ENCODE data around the gene OR5AU1.

Gene OR5AU1

DNA sequence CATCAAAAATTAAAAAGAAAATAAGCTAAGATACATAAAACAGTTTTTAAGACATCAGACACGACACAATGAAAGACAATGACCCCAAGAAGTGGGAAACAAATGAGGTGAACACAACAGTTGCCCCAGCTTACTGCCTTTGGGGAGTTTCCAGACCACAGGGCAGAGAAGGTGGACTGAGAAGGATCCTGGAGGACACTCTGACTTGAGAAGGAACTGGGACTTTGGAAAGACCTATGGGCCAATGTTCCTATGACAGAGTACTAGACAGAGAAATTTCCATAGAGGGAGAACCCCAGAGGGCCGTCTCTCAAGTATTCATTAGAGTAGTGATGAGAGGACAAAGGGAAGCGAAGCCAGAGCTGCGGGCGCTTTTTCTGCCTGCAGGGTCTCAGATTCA lies 6.2 kb upstream of the OR5AU1 start:
- no peak for TF ChIP-seq CREB1 (IDR thresholded peaks at IDR 0.05; ENCODE audit: low read depth)
- no peak for TF ChIP-seq TCF12 (IDR thresholded peaks at IDR 0.05; ENCODE audit: low read depth)
- no peak for TF ChIP-seq EP300 (IDR thresholded peaks at IDR 0.05; ENCODE audit: borderline replicate concordance)
- TF ChIP-seq YY1 (IDR thresholded peaks at IDR 0.05; ENCODE audit: low read depth): no peak
- TF ChIP-seq EGR1 (IDR thresholded peaks at IDR 0.05): no peak
- TF ChIP-seq RAD21 (IDR thresholded peaks at IDR 0.05; ENCODE audit: low read depth): no peak
- TF ChIP-seq TEAD4 (IDR thresholded peaks at IDR 0.05): no peak
- no peak for TF ChIP-seq FOXM1 (IDR thresholded peaks at IDR 0.05; ENCODE audit: borderline replicate concordance, low read depth)
- TF ChIP-seq, protein P1, sequence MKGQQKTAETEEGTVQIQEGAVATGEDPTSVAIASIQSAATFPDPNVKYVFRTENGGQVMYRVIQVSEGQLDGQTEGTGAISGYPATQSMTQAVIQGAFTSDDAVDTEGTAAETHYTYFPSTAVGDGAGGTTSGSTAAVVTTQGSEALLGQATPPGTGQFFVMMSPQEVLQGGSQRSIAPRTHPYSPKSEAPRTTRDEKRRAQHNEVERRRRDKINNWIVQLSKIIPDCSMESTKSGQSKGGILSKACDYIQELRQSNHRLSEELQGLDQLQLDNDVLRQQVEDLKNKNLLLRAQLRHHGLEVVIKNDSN (IDR thresholded peaks at IDR 0.05): no peak
- TF ChIP-seq, protein P2, sequence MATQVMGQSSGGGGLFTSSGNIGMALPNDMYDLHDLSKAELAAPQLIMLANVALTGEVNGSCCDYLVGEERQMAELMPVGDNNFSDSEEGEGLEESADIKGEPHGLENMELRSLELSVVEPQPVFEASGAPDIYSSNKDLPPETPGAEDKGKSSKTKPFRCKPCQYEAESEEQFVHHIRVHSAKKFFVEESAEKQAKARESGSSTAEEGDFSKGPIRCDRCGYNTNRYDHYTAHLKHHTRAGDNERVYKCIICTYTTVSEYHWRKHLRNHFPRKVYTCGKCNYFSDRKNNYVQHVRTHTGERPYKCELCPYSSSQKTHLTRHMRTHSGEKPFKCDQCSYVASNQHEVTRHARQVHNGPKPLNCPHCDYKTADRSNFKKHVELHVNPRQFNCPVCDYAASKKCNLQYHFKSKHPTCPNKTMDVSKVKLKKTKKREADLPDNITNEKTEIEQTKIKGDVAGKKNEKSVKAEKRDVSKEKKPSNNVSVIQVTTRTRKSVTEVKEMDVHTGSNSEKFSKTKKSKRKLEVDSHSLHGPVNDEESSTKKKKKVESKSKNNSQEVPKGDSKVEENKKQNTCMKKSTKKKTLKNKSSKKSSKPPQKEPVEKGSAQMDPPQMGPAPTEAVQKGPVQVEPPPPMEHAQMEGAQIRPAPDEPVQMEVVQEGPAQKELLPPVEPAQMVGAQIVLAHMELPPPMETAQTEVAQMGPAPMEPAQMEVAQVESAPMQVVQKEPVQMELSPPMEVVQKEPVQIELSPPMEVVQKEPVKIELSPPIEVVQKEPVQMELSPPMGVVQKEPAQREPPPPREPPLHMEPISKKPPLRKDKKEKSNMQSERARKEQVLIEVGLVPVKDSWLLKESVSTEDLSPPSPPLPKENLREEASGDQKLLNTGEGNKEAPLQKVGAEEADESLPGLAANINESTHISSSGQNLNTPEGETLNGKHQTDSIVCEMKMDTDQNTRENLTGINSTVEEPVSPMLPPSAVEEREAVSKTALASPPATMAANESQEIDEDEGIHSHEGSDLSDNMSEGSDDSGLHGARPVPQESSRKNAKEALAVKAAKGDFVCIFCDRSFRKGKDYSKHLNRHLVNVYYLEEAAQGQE (IDR thresholded peaks at IDR 0.05; ENCODE audit: low read depth): no peak

DNA sequence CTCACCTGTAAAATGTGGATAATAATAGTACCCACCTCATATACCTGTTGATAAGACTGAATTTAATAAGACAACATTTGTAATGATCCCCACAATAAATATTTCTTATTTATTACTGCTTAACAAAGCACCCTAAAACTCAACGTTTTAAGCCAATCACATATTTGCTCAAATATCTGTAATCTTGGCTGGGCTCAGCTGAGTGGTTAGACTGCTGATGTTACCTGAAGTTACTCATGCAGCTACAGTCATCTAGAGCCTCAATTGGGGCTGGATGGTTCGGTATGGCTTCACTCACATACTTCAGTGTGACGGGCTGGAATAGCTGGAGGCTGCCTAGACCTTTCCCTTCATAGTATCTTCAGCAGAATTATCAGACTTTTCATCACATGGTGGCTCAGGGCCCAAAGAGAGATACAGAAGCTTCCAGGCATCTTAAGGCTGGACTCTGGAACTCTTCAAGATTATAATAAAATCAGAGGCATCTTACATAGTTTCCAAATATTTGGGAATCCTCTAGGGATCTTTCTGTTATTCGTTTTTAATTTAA lies 4.3 kb upstream of the OR5AU1 start:
- TF ChIP-seq, protein P2 (IDR thresholded peaks at IDR 0.05; ENCODE audit: low read depth): no peak
- TF ChIP-seq CEBPB (IDR thresholded peaks at IDR 0.05): no peak
- no peak for TF ChIP-seq RAD21 (IDR thresholded peaks at IDR 0.05; ENCODE audit: low read depth)
- TF ChIP-seq, protein P3, sequence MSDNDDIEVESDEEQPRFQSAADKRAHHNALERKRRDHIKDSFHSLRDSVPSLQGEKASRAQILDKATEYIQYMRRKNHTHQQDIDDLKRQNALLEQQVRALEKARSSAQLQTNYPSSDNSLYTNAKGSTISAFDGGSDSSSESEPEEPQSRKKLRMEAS (IDR thresholded peaks at IDR 0.05): no peak
- no peak for TF ChIP-seq TEAD4 (IDR thresholded peaks at IDR 0.05)
- no peak for TF ChIP-seq EGR1 (IDR thresholded peaks at IDR 0.05)
- TF ChIP-seq, protein P1 (IDR thresholded peaks at IDR 0.05): no peak
- no peak for TF ChIP-seq FOXM1 (IDR thresholded peaks at IDR 0.05; ENCODE audit: borderline replicate concordance, low read depth)
- TF ChIP-seq NFIC (IDR thresholded peaks at IDR 0.05): no peak
- TF ChIP-seq TAF1 (IDR thresholded peaks at IDR 0.05; ENCODE audit: low read depth): no peak
- TF ChIP-seq EP300 (IDR thresholded peaks at IDR 0.05; ENCODE audit: borderline replicate concordance): no peak
- no peak for TF ChIP-seq YY1 (IDR thresholded peaks at IDR 0.05; ENCODE audit: low read depth)
- TF ChIP-seq ZBTB7A (IDR thresholded peaks at IDR 0.05; ENCODE audit: low read depth): no peak
- TF ChIP-seq TCF12 (IDR thresholded peaks at IDR 0.05; ENCODE audit: low read depth): no peak
- no peak for TF ChIP-seq CREB1 (IDR thresholded peaks at IDR 0.05; ENCODE audit: low read depth)

DNA sequence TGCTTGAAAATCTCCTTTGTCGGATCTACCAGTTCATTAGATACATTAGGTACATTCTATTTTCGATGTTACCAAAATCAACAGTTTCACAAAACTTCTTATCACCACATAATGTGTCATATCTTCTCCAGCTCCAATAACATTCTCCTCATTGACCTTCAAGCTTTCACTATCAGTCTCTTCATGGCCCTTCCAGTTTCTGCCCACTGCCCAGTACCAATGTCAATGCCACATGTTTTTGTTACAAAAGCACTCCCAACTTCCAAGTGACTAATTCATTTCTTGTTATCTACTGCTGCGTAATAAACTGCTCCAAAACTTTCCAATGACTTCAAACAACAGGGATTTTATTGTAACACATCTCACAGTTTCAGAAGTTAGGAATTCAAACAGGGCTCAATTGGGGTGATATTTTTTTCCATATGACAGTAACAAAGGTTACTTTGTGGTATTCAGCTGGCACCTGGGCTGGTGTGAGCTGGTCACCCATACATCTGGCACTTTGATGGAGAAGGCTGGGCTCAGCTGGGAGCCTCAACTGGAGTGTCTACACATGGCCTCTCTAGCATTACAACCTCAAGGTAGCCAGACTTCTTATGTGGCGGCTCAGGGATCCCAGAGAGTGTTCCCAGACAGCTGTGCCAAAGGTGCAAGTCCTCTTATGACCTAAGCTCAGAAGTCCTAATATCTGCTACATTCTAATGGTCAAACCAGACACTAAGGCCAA lies 6.1 kb downstream of the OR5AU1 start:
- TF ChIP-seq TEAD4 (IDR thresholded peaks at IDR 0.05): no peak
- TF ChIP-seq, protein P3 (IDR thresholded peaks at IDR 0.05): no peak
- TF ChIP-seq, protein P1 (IDR thresholded peaks at IDR 0.05): no peak
- TF ChIP-seq EGR1 (IDR thresholded peaks at IDR 0.05): no peak
- TF ChIP-seq YY1 (IDR thresholded peaks at IDR 0.05; ENCODE audit: low read depth): no peak
- TF ChIP-seq NFIC (IDR thresholded peaks at IDR 0.05): no peak
- TF ChIP-seq FOXM1 (IDR thresholded peaks at IDR 0.05; ENCODE audit: borderline replicate concordance, low read depth): no peak
- no peak for TF ChIP-seq RAD21 (IDR thresholded peaks at IDR 0.05; ENCODE audit: low read depth)
- no peak for TF ChIP-seq CEBPB (IDR thresholded peaks at IDR 0.05)

DNA sequence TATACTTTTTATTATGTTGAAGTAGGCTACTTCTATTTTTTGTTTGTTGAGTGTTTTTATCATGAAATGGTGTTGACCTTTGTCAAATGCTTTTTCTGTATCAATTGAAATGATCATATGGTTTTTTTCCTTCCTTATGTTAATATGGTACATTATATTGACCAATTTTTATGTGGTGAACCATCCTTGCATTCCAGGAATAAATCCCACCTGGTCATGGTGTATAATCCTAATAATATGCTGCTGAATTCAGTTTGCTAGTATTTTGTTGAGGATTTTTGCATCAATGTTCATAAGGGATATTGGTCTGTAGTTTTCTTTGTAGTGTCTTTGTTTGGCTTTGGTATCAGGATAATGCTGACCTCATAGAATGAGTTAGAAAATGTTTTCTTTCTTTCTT lies 10.4 kb downstream of the OR5AU1 start:
- TF ChIP-seq FOXM1 (IDR thresholded peaks at IDR 0.05; ENCODE audit: borderline replicate concordance, low read depth): no peak
- TF ChIP-seq TEAD4 (IDR thresholded peaks at IDR 0.05): no peak
- TF ChIP-seq, protein P3 (IDR thresholded peaks at IDR 0.05): no peak
- no peak for TF ChIP-seq TCF12 (IDR thresholded peaks at IDR 0.05; ENCODE audit: low read depth)
- TF ChIP-seq CREB1 (IDR thresholded peaks at IDR 0.05; ENCODE audit: low read depth): no peak
- TF ChIP-seq ZBTB7A (IDR thresholded peaks at IDR 0.05; ENCODE audit: low read depth): no peak
- TF ChIP-seq, protein P2 (IDR thresholded peaks at IDR 0.05; ENCODE audit: low read depth): no peak
- no peak for TF ChIP-seq NFIC (IDR thresholded peaks at IDR 0.05)
- no peak for TF ChIP-seq EGR1 (IDR thresholded peaks at IDR 0.05)
- TF ChIP-seq TAF1 (IDR thresholded peaks at IDR 0.05; ENCODE audit: low read depth): no peak
- TF ChIP-seq CEBPB (IDR thresholded peaks at IDR 0.05): no peak
- no peak for TF ChIP-seq EP300 (IDR thresholded peaks at IDR 0.05; ENCODE audit: borderline replicate concordance)
- no peak for TF ChIP-seq RAD21 (IDR thresholded peaks at IDR 0.05; ENCODE audit: low read depth)
- no peak for TF ChIP-seq YY1 (IDR thresholded peaks at IDR 0.05; ENCODE audit: low read depth)
- TF ChIP-seq, protein P1 (IDR thresholded peaks at IDR 0.05): no peak
